BLaER1 treated with 17β-estradiol and CSF1 and Interleukin-3, amounts not matched to agents 10 nM and 100 nM (cell line): ENCODE results near the gene PI4KA.

Experiments
- H3K27ac ChIP-seq, 11 experiments: shearing (Covaris generic); formaldehyde crosslinking; 2 replicates each; pipeline ENCODE4 v1.8.1; 2022
- H3K27me3 ChIP-seq, 11 experiments: shearing (Covaris generic); formaldehyde crosslinking; 2 replicates each; pipeline ENCODE4 v1.8.1; 2022
- H3K36me3 ChIP-seq, 11 experiments: shearing (Covaris generic); formaldehyde crosslinking; 2 replicates each; pipeline ENCODE4 v1.8.1; 2022
- H3K4me1 ChIP-seq, 10 experiments: shearing (Covaris generic); formaldehyde crosslinking; 2 replicates each; pipeline ENCODE4 v1.8.1; 2022
- H3K4me2 ChIP-seq, 11 experiments: shearing (Covaris generic); formaldehyde crosslinking; 2 replicates each; pipeline ENCODE4 v1.8.1; 2022
- H3K4me3 ChIP-seq, 10 experiments: shearing (Covaris generic); formaldehyde crosslinking; 2 replicates each; pipeline ENCODE4 v1.8.1; 2022
- H3K9ac ChIP-seq, 11 experiments: shearing (Covaris generic); formaldehyde crosslinking; 2 replicates each; pipeline ENCODE4 v1.8.1; 2022
- H3K9me3 ChIP-seq, 11 experiments: shearing (Covaris generic); formaldehyde crosslinking; replicated peaks in 1 of 11; 2 replicates each; pipeline ENCODE4 v1.8.1; 2022
- H4K20me1 ChIP-seq, 11 experiments: shearing (Covaris generic); formaldehyde crosslinking; 2 replicates each; pipeline ENCODE4 v1.8.1; 2022
- Cebpa-rat ChIP-seq, 11 experiments: shearing (Covaris generic); IDR thresholded peaks; 2 replicates each; pipeline ENCODE4 v1.8.1; 2022

The PI4KA gene

DNA sequence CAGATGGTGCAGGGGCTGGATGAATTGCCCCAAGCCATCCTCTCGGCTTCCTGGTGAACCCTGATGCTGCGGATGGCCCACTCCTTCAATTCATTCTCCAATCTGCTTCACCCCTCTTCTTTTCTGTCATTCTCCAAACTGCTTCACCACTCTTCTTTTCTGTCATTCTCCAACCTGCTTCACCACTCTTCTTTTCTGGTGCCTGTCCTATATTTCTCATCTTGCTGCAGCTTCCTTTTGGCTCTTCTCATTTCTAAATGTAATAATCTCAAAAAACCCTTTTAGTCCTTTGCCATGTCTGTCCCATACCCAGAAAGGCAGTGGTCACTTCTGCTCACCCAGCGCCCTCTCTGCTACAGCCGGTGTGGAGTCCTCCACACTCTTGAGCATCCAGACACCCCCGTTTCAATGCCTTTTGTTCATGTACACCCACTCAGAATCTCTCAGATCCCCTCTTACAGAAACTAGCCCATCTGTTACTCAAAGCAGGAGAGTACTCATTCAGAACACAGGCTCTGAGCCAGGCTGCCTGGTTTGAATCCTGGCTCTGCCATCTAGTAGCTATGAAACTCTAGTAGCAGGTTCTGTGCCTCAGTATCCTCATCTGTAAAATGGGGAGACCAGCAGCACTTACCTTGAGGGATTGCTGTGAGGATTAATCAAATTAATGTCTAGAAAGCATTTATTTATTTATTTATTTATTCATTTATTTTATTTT, 69.8 kb downstream of the PI4KA start:
- peak overlapping the region in 8 of 11 experiments; percentile 52 to 88 (median 78); a peak in 16 of 22 replicates for H3K4me2 ChIP-seq
- H3K4me3 ChIP-seq = peak overlapping the region in 1 of 10 experiments; percentile 5; a peak in 1 of 20 replicates
- H3K4me1 ChIP-seq = peaks cover 7 to 65% (median 36%) of the 10 kb centered on the region in 10 experiments
- peak overlapping the region in 4 of 11 experiments; percentile 11 to 47 (median 26); a peak in 7 of 22 replicates for H3K27ac ChIP-seq
- H3K9me3 ChIP-seq = no peaks in the 10 kb centered on the region
- H3K9ac ChIP-seq = peak overlapping the region in 7 of 11 experiments; percentile 30 to 62 (median 57); a peak in 12 of 22 replicates
- TF ChIP-seq Cebpa-rat (IDR thresholded peaks at IDR 0.05) = no peak
- H3K27me3 ChIP-seq = no peaks in the 10 kb centered on the region
- H3K36me3 ChIP-seq = peaks cover 41 to 89% (median 57%) of the 10 kb centered on the region in 11 experiments
- H4K20me1 ChIP-seq = peaks cover 11 to 62% (median 25%) of the 10 kb centered on the region in 11 experiments; a peak in 20 of 22 replicates

DNA sequence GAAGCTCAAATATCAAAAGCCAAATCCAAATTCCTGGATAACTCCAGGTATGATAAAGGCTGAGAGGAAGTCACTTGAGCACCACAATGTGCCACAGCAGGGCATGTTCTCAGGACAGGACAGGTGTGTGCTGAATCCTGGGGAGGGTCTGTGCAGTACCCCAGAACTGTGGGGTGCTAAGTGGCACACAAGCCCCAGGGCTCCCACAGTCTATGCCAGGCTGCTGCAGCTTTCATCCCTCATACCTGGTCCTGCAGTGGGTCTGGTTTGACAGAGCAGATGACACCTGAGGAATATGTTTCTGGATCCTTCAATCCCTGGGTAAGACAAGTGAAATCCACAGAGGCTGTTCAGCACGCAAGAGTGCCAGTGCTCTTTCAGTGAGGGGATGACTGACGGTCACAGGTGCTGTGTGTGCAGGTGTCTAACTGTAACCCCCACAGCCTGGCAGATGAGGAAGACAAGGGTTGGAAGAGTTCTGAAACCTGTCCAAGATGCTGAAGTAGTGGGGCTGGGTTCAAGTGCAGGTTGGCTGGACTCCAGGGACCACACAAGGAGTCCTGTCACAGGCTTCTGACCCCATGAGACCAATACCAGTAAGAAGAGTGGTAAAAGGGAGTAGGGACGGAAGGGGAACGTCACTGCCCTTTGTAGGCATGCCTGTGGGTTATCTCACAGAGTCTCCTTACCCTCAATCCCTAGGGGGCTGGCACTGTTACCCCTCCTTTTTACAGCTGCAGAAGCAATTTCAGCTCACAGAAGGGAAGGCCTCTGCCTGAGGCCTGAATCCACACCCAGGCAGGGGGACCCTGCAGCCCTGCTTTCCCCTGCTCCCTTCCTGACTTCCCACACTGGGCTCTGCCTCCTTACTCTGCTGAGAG, 70.6 kb downstream of the PI4KA start:
- H3K27ac ChIP-seq = peak overlapping the region in 4 of 11 experiments; percentile 11 to 47 (median 26); a peak in 6 of 22 replicates
- TF ChIP-seq Cebpa-rat (IDR thresholded peaks at IDR 0.05) = no peak
- H3K4me1 ChIP-seq = peaks cover 15 to 73% (median 44%) of the 10 kb centered on the region in 10 experiments
- H3K27me3 ChIP-seq = no peaks in the 10 kb centered on the region
- H3K36me3 ChIP-seq = peaks cover 36 to 81% (median 56%) of the 10 kb centered on the region in 11 experiments
- peak overlapping the region in 8 of 11 experiments; percentile 52 to 88 (median 78); a peak in 16 of 22 replicates for H3K4me2 ChIP-seq
- peak overlapping the region in 7 of 11 experiments; percentile 30 to 62 (median 57); a peak in 12 of 22 replicates for H3K9ac ChIP-seq
- no peaks in the 10 kb centered on the region for H3K9me3 ChIP-seq
- H4K20me1 ChIP-seq = peaks cover 18 to 70% (median 31%) of the 10 kb centered on the region in 11 experiments; a peak in 20 of 22 replicates
- H3K4me3 ChIP-seq = 0 out of 20 replicates have a peak overlapping the region, but pooled peaks of 1 of the 10 experiments have one; percentile 5

DNA sequence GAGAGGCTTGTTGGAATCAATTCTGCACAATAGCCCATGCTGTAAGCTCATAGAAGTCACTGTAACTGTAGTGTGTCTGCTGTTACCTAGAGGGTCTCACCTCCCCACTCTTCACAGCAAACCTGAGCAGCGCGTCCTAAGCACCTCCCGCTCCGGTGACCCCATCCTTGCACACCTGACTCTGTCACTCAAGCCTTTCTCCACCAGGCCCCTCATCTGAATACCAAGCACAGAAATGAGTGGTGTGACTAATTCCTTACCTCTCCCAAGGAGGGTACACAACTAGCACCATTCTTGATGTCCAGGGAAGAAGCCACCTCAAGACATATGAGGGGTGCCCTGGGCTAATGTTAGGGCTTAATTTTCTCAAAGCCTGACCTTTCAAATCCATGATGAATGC, 71.4 kb downstream of the PI4KA start:
- no peak overlapping the region for H3K27ac ChIP-seq
- H3K4me3 ChIP-seq = no peak overlapping the region
- H4K20me1 ChIP-seq = peaks cover 20 to 64% (median 31%) of the 10 kb centered on the region in 11 experiments; a peak in 20 of 22 replicates
- TF ChIP-seq Cebpa-rat (IDR thresholded peaks at IDR 0.05) = no peak
- H3K4me1 ChIP-seq = peaks cover 22 to 81% (median 51%) of the 10 kb centered on the region in 10 experiments
- peaks cover 28 to 75% (median 51%) of the 10 kb centered on the region in 11 experiments for H3K36me3 ChIP-seq
- H3K27me3 ChIP-seq = no peaks in the 10 kb centered on the region
- 0 out of 22 replicates have a peak overlapping the region, but pooled peaks of 1 of the 11 experiments have one; percentile 73 for H3K4me2 ChIP-seq
- no peak overlapping the region for H3K9ac ChIP-seq
- H3K9me3 ChIP-seq = no peaks in the 10 kb centered on the region

DNA sequence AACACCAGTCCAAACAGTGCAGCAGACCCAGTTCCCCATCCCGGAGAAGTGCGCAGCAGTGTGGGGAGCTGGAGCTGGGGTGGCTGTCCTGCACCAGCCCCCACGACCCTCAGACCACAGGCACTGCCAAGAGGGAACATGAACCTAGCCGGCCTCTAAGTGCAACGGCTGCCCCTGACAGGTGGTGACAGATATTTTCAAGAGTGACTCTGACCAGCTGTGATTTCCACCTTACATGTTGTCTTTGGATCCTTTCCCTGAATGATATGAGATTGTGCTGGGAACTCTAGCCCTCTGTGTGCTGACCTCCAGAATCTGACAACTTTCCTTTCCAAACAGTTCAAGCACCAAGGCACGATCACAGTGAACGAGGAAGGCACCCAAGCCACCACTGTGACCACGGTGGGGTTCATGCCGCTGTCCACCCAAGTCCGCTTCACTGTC, 72.1 kb downstream of the PI4KA start:
- Histone ChIP-seq H3K27me3 (no peaks in the 10 kb centered on the region), H3K4me3 (no peak overlapping the region), H3K27ac (no peak overlapping the region), H3K9ac (no peak overlapping the region; a peak in 1 of 22 replicates), H3K4me2 (no peak overlapping the region), H3K4me1 (peaks cover 29 to 87% (median 58%) of the 10 kb centered on the region in 10 experiments), H3K9me3 (no peaks in the 10 kb centered on the region), H3K36me3 (peaks cover 28 to 75% (median 51%) of the 10 kb centered on the region in 11 experiments), H4K20me1 (peaks cover 20 to 62% (median 32%) of the 10 kb centered on the region in 11 experiments; a peak in 20 of 22 replicates)
- TF ChIP-seq Cebpa-rat (IDR thresholded peaks at IDR 0.05) = no peak

DNA sequence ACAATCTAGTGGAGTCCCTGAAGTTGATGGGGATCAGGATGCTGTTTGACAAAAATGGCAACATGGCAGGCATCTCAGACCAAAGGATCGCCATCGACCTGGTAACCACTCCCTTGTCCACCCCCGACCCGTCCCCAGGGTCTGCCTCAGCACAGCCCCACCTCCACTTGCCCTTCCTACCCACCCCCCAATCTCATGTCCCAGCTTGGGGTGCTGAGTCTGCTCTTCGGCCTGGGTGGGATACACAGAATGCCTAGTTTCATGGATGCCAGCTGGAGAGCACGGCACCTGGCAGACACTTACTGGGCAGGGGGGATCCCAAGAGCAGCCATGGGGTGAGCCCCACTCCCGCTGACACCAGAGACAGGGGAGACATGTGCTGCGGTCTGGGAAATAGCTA, 72.6 kb downstream of the PI4KA start:
- Histone ChIP-seq H3K27ac (no peak overlapping the region), H3K4me1 (peaks cover 34 to 91% (median 62%) of the 10 kb centered on the region in 10 experiments), H3K4me2 (no peak overlapping the region), H3K27me3 (no peaks in the 10 kb centered on the region), H3K36me3 (peaks cover 28 to 75% (median 50%) of the 10 kb centered on the region in 11 experiments), H3K9ac (no peak overlapping the region), H4K20me1 (peaks cover 20 to 65% (median 37%) of the 10 kb centered on the region in 11 experiments; a peak in 20 of 22 replicates), H3K4me3 (no peak overlapping the region), H3K9me3 (no peaks in the 10 kb centered on the region)
- no peak for TF ChIP-seq Cebpa-rat (IDR thresholded peaks at IDR 0.05)

DNA sequence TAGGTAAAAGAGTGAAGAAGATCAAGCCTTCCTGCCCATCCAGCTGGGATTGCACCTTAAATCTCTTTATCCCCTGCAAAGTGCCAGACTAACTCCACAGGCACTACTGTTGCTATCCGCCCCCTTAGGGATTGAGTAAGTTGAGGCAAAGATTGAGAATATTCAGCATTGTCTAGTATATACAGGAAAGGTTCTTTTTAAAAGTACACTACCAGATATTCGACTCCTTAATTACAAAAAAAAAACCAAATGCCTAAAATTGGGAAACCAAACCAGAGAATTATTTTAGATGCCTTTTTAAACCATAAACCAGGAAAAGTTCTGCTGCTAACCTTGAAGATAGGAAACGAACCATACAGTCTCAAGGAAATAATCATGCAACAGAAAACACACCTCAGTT, 73.2 kb downstream of the PI4KA start:
- Histone ChIP-seq H3K36me3 (peaks cover 26 to 72% (median 50%) of the 10 kb centered on the region in 11 experiments; a peak in 20 of 22 replicates), H3K4me3 (no peak overlapping the region), H3K9ac (no peak overlapping the region), H3K27me3 (no peaks in the 10 kb centered on the region), H3K27ac (no peak overlapping the region), H4K20me1 (peaks cover 20 to 65% (median 37%) of the 10 kb centered on the region in 11 experiments; a peak in 20 of 22 replicates), H3K4me2 (no peak overlapping the region), H3K4me1 (peaks cover 34 to 89% (median 62%) of the 10 kb centered on the region in 10 experiments), H3K9me3 (no peaks in the 10 kb centered on the region)
- TF ChIP-seq Cebpa-rat (IDR thresholded peaks at IDR 0.05) = no peak

DNA sequence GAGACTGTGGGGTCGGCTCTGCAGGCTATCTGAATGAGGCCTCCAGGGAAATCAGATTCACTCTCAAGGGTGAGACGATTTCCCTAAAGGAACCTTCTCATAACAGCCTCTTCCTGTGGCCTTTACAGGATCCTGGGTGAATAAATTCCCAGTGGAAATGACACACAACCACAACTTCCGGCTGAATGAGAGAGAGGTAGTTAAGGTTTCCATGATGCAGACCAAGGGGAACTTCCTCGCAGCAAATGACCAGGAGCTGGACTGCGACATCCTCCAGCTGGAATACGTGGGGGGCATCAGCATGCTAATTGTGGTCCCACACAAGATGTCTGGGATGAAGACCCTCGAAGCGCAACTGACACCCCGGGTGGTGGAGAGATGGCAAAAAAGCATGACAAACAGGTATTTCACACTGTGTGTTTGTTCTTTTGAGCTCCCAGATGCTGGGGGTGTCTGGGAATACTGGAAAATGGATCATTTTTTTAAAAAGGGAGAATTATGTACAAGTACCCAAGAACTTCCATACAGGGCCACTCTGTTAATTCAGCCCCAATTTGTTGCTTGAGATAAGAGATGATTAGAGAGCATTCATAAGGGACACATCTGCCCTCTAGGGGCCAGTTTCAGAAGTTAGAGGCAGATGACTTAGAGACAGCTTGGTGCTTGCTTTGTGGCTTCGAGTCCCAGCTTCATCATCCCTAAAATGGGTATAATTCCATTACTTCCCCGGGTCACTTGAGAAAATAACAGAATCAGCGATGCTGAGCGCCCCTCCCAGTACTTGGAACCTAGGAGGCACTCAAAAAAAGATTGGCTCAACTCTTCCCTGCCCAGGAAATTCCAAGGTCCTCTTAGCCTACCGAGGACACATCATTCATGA, 74.5 kb downstream of the PI4KA start:
- no peaks in the 10 kb centered on the region for H3K27me3 ChIP-seq
- TF ChIP-seq Cebpa-rat (IDR thresholded peaks at IDR 0.05) = no peak
- peak overlapping the region; percentile 66 to 89 (median 77) for H3K4me2 ChIP-seq
- peak overlapping the region in 2 of 10 experiments; percentile 5 to 9; a peak in 2 of 20 replicates for H3K4me3 ChIP-seq
- H3K27ac ChIP-seq = peak overlapping the region in 10 of 11 experiments; percentile 0 to 56 (median 32); a peak in 12 of 22 replicates
- H3K9ac ChIP-seq = peak overlapping the region in 4 of 11 experiments; percentile 9 to 28 (median 18); a peak in 2 of 22 replicates
- no peaks in the 10 kb centered on the region for H3K9me3 ChIP-seq
- peaks cover 20 to 65% (median 36%) of the 10 kb centered on the region in 11 experiments; a peak in 20 of 22 replicates for H4K20me1 ChIP-seq
- H3K4me1 ChIP-seq = peaks cover 39 to 89% (median 57%) of the 10 kb centered on the region in 10 experiments
- peaks cover 26 to 72% (median 55%) of the 10 kb centered on the region in 11 experiments for H3K36me3 ChIP-seq
